Activated CD4-positive, alpha-beta memory T cell treated with anti-CD3 and anti-CD28 coated beads, Interleukin-2, amount 10 ng/mL, durations not matched to agents 7 days and 5 days (primary cell): ENCODE data around the gene TPBGL. TPM values are rescaled to one million over a fixed set of nuclear protein-coding genes. Genes with fewer than 3 reads are reported as not detected.
"Not testable (repeated sequence)": the region's sequence is repeated elsewhere in the genome, so short reads cannot be mapped to it uniquely, and the experiment has no call there.

ENCODE experiments used
- CTCF ChIA-PET: fragments of 350-600 bp; sonication (Branson Sonifier 250); formaldehyde crosslinking; loops from one replicate; lab custom pipeline; 2021; ENCODE audit warnings: antibody characterized with exemption, inconsistent platforms; lab: Charles Lee
- POLR2A ChIA-PET: fragments of 350-600 bp; sonication (Branson Sonifier 250); formaldehyde crosslinking; loops from one replicate; lab custom pipeline; 2021; ENCODE audit warnings: antibody characterized with exemption; lab: Charles Lee
- DNase-seq: peaks from one replicate; pipeline ENCODE4 v3.0.0-alpha.2; 2020
- H3K27ac Mint-ChIP-seq: one replicate; pipeline ENCODE4 v1.8.0; 2021; ENCODE audit warnings: mild to moderate bottlenecking, mixed read lengths
- H3K27me3 Mint-ChIP-seq: one replicate; pipeline ENCODE4 v1.8.0; 2021; ENCODE audit warnings: mixed read lengths
- H3K36me3 Mint-ChIP-seq: one replicate; pipeline ENCODE4 v1.8.0; 2021; ENCODE audit warnings: low read depth, mixed read lengths
- H3K4me1 Mint-ChIP-seq: one replicate; pipeline ENCODE4 v1.8.0; 2021; ENCODE audit warnings: mixed read lengths
- H3K4me3 Mint-ChIP-seq: one replicate; pipeline ENCODE4 v1.8.0; 2021; ENCODE audit warnings: mild to moderate bottlenecking, mixed read lengths
- H3K9me3 Mint-ChIP-seq: one replicate; pipeline ENCODE4 v1.8.0; 2021; ENCODE audit warnings: mixed read lengths
- total RNA-seq, 2 experiments: library from RNA; stranded (reverse); gene quantifications; one replicate each; pipeline ENCODE4 v1.2.3, GENCODE V29; 2021

The TPBGL gene
- total RNA-seq, 2 experiments from 2014 or later, result 0.28 to 0.38 TPM

- Mint-ChIP-seq H3K36me3 (no peaks in the 10 kb centered on the region), H3K4me1 (peaks cover 23% of the 10 kb centered on the region), H3K27me3 (no peaks in the 10 kb centered on the region), H3K9me3 (no peaks in the 10 kb centered on the region), H3K27ac (no peak overlapping the region), H3K4me3 (no peak overlapping the region)
- DNase-seq, result peak; percentile 41
- ChIA-PET CTCF (interaction anchor here (0.7 to 9.0 kb wide), 20 partner anchors 9 to 341 kb away, joined by 3 to 97 read pairs (median 5); partner anchors contain the start of gene TPBGL), POLR2A (interaction anchor here (0.8 to 2.4 kb wide), 5 partner anchors 9 to 322 kb away, joined by 3 to 6 read pairs (median 5); partner anchors contain the start of genes RPS3, SPCS2 and XRRA1)
Measured at GRCh38 chr11:75270896-75271418, 30.4 kb downstream of the TPBGL start.

- H3K27ac Mint-ChIP-seq, result peak overlapping the region; percentile 38
- no peaks in the 10 kb centered on the region for H3K27me3 Mint-ChIP-seq
- no peak for DNase-seq
- no peak overlapping the region for H3K4me3 Mint-ChIP-seq
- H3K4me1 Mint-ChIP-seq, result peaks cover 31% of the 10 kb centered on the region
- no peaks in the 10 kb centered on the region for H3K9me3 Mint-ChIP-seq
- POLR2A ChIA-PET, result interaction anchor here (0.8 to 2.4 kb wide), 4 partner anchors 8 to 323 kb away, joined by 3 to 6 read pairs (median 4); partner anchors contain the start of genes RPS3, SPCS2 and XRRA1
- CTCF ChIA-PET, result interaction anchor here (0.7 to 9.0 kb wide), 17 partner anchors 8 to 342 kb away, joined by 3 to 97 read pairs (median 5); partner anchors contain the start of gene TPBGL
- H3K36me3 Mint-ChIP-seq, result peaks cover 2% of the 10 kb centered on the region
Measured at GRCh38 chr11:75271730-75272129, 31.2 kb downstream of the TPBGL start.

DNA sequence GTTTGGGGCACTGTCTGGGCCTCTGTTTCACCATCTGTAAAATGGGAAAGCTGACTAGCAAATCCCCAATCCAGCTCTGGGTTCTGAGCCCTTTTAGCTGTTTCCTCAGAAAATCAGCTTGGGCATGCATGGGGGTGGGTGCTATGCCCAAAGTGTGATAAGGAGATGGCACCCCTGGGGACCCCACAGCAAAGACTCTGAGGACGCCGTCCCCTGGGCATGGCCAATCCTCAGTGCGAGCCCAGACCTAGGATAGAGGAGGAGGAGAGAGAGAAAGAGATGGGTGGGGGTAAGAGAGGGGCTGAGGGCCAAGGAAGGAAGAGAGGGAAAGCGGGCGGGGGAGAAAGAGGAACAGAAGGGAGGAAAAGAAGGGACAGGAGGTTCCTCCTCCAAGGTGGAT is 31.8 kb downstream of the TPBGL start:
- Mint-ChIP-seq H3K4me1 (peaks cover 38% of the 10 kb centered on the region), H3K36me3 (peaks cover 3% of the 10 kb centered on the region), H3K27ac (peak overlapping the region; percentile 49), H3K9me3 (no peaks in the 10 kb centered on the region), H3K27me3 (no peaks in the 10 kb centered on the region), H3K4me3 (no peak overlapping the region)
- no peak for DNase-seq
- ChIA-PET CTCF (interaction anchor here (0.7 to 9.0 kb wide), 7 partner anchors 17 to 130 kb away, joined by 3 to 97 read pairs (median 4); partner anchors contain the start of gene TPBGL), POLR2A (interaction anchor here (0.9 to 2.2 kb wide), 2 partner anchors 24 to 323 kb away, joined by 3 to 5 read pairs; partner anchors contain the start of genes SPCS2 and XRRA1)

GRCh38 chr11:75272821-75273301 is 32.3 kb downstream of the TPBGL start:
- DNase-seq, result no peak
- Mint-ChIP-seq H3K36me3 (peaks cover 6% of the 10 kb centered on the region), H3K27ac (peak overlapping the region; percentile 49), H3K27me3 (no peaks in the 10 kb centered on the region), H3K9me3 (no peaks in the 10 kb centered on the region), H3K4me1 (peaks cover 40% of the 10 kb centered on the region), H3K4me3 (no peak overlapping the region)
- CTCF ChIA-PET, result interaction anchor here (0.7 to 9.0 kb wide), 8 partner anchors 20 to 131 kb away, joined by 3 to 97 read pairs (median 4); partner anchors contain the start of gene TPBGL
- POLR2A ChIA-PET, result interaction anchor here (0.9 kb wide), 1 partner anchor 24 kb away, joined by 3 read pairs; no protein-coding TSS in a partner anchor

- ChIA-PET CTCF (interaction anchor here (0.7 to 9.9 kb wide), 8 partner anchors 21 to 132 kb away, joined by 3 to 339 read pairs (median 4); partner anchors contain the start of gene TPBGL), POLR2A (interaction anchor here (1.1 kb wide), 1 partner anchor 107 kb away, joined by 3 read pairs; no protein-coding TSS in a partner anchor)
- Mint-ChIP-seq H3K9me3 (no peaks in the 10 kb centered on the region), H3K4me1 (peaks cover 40% of the 10 kb centered on the region), H3K36me3 (peaks cover 6% of the 10 kb centered on the region), H3K27me3 (no peaks in the 10 kb centered on the region), H3K4me3 (no peak overlapping the region), H3K27ac (peak overlapping the region; percentile 77)
- DNase-seq, result no peak
Measured at GRCh38 chr11:75273411-75274391, 33.1 kb downstream of the TPBGL start.

- H3K27me3 Mint-ChIP-seq, H3K9me3 Mint-ChIP-seq, H3K4me3 Mint-ChIP-seq, H3K36me3 Mint-ChIP-seq: not testable (repeated sequence)
- ChIA-PET CTCF (interaction anchor here (0.7 to 9.9 kb wide), 14 partner anchors 22 to 782 kb away, joined by 3 to 339 read pairs (median 9); partner anchors contain the start of genes LIPT2, RPS3 and TPBGL), POLR2A (interaction anchor here (1.1 to 2.8 kb wide), 12 partner anchors 9 to 287 kb away, joined by 3 to 29 read pairs (median 5); partner anchors contain the start of genes NEU3, RPS3 and SERPINH1)
- DNase-seq, result peak; percentile 5
- Mint-ChIP-seq H3K4me1 (peaks cover 40% of the 10 kb centered on the region), H3K27ac (peak overlapping the region; percentile 16)
Measured at GRCh38 chr11:75274716-75275115, 34.1 kb downstream of the TPBGL start.

DNA sequence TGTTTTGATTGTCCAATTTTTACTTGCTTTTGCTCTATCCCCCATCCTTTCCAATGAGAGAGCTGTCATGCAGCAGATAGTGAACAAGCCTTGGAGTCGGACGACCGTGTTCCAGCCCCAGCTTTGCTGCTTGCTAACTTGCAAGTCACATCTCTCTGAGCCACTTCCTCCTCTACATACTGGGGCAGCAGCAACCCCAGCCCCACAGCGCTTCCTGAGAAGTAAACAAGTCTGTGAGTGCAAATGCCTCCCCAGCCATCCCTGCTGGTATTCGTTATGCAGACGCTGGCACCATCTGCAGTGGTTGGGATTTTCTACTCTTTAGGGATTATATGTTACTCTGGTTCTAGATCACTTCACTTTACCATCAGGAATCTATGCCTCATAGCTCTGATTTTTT is 35.0 kb downstream of the TPBGL start:
- no peaks in the 10 kb centered on the region for H3K27me3 Mint-ChIP-seq
- H3K4me3 Mint-ChIP-seq, result peak overlapping the region; percentile 62
- ChIA-PET POLR2A (interaction anchor here (0.6 to 2.8 kb wide), 28 partner anchors 10 to 1497 kb away, joined by 3 to 29 read pairs (median 5); partner anchors contain the start of genes NEU3, RPS3, SERPINH1 and SPCS2), CTCF (interaction anchor here (0.6 to 9.9 kb wide), 19 partner anchors 11 to 782 kb away, joined by 3 to 339 read pairs (median 8); partner anchors contain the start of genes LIPT2, RPS3 and TPBGL)
- H3K4me1 Mint-ChIP-seq, result peaks cover 40% of the 10 kb centered on the region
- H3K27ac Mint-ChIP-seq, result peak overlapping the region; percentile 95
- peaks cover 6% of the 10 kb centered on the region for H3K36me3 Mint-ChIP-seq
- H3K9me3 Mint-ChIP-seq, result no peaks in the 10 kb centered on the region
- DNase-seq, result peak; percentile 84

- POLR2A ChIA-PET, result interaction anchor here (0.7 to 2.8 kb wide), 19 partner anchors 10 to 327 kb away, joined by 3 to 29 read pairs (median 5); partner anchors contain the start of genes RPS3, SPCS2 and XRRA1
- Mint-ChIP-seq H3K9me3 (no peaks in the 10 kb centered on the region), H3K4me3 (no peak overlapping the region)
Measured at GRCh38 chr11:75276186-75276585, 35.6 kb downstream of the TPBGL start.

GRCh38 chr11:75276686-75277085 is 36.1 kb downstream of the TPBGL start:
- ChIA-PET CTCF (interaction anchor here (0.8 to 9.9 kb wide), 17 partner anchors 10 to 258 kb away, joined by 3 to 339 read pairs (median 9); partner anchors contain the start of genes RPS3 and TPBGL), POLR2A (interaction anchor here (1.1 to 2.8 kb wide), 11 partner anchors 28 to 328 kb away, joined by 3 to 29 read pairs (median 6); partner anchors contain the start of genes RPS3, SPCS2 and XRRA1)
- H3K27me3 Mint-ChIP-seq, result no peaks in the 10 kb centered on the region
- no peak overlapping the region for H3K4me3 Mint-ChIP-seq
- H3K27ac Mint-ChIP-seq, result peak overlapping the region; percentile 95
- peak; percentile 13 for DNase-seq
- peaks cover 6% of the 10 kb centered on the region for H3K36me3 Mint-ChIP-seq
- peaks cover 40% of the 10 kb centered on the region for H3K4me1 Mint-ChIP-seq
- H3K9me3 Mint-ChIP-seq, result no peaks in the 10 kb centered on the region

More at GRCh38 chr11:75276186-75276585, 35.6 kb downstream of the TPBGL start:
- DNase-seq, result peak; percentile 6
- H3K4me1 Mint-ChIP-seq, result peaks cover 40% of the 10 kb centered on the region
- H3K27me3 Mint-ChIP-seq, result no peaks in the 10 kb centered on the region
- CTCF ChIA-PET, result interaction anchor here (0.8 to 9.9 kb wide), 20 partner anchors 10 to 783 kb away, joined by 3 to 339 read pairs (median 7); partner anchors contain the start of genes LIPT2, RPS3 and TPBGL
- peak overlapping the region; percentile 95 for H3K27ac Mint-ChIP-seq
- peaks cover 6% of the 10 kb centered on the region for H3K36me3 Mint-ChIP-seq

- ChIA-PET POLR2A (interaction anchor here (2.0 to 2.8 kb wide), 5 partner anchors 29 to 122 kb away, joined by 8 to 29 read pairs (median 13); partner anchors contain the start of gene RPS3), CTCF (interaction anchor here (1.1 to 9.9 kb wide), 12 partner anchors 13 to 257 kb away, joined by 3 to 339 read pairs (median 10); partner anchors contain the start of genes RPS3 and TPBGL)
- no peak overlapping the region for H3K4me3 Mint-ChIP-seq
- no peaks in the 10 kb centered on the region for H3K27me3 Mint-ChIP-seq
- peak overlapping the region; percentile 95 for H3K27ac Mint-ChIP-seq
- no peak for DNase-seq
- no peaks in the 10 kb centered on the region for H3K9me3 Mint-ChIP-seq
- H3K36me3 Mint-ChIP-seq, result peaks cover 6% of the 10 kb centered on the region
- peaks cover 40% of the 10 kb centered on the region for H3K4me1 Mint-ChIP-seq
Measured at GRCh38 chr11:75277211-75277805, 36.7 kb downstream of the TPBGL start.
